NCI-H774 (cell line): Measurements from ENCODE around the gene INTS3.
"Not testable (repeated sequence)": the region's sequence is repeated elsewhere in the genome, so short reads cannot be mapped to it uniquely, and the experiment has no call there.

Experiments
- DNase-seq: peaks from one replicate; lab custom pipeline; 2025; lab: John Stamatoyannopoulos, UW

Gene INTS3

DNA sequence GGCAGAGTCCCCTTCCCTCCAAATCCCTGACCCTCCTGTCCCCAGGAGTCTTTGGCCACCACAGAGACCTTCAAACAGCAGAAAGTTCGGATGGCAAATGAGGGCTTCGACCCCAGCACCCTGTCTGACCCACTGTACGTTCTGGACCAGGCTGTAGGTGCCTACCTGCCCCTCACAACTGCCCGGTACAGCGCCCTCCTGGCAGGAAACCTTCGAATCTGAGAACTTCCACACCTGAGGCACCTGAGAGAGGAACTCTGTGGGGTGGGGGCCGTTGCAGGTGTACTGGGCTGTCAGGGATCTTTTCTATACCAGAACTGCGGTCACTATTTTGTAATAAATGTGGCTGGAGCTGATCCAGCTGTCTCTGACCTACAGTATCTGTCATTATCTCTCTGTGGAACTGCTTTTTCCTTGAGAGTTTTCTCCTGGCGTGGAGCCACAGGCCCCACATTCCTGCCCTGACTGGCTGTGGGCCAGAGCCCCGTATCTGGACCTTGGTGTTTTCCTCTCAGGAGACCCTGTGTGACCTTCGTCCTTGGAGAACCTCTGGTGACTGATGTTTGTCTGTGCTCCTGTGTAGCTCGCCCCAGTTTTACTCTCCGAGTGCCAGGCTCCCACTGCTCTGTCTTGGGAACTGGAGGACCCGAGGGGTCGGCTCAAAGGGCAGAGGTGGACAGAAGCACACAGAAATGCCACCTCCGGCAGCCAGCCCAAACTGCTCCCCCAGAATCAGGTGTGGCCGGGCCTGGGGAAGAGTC lies 52.1 kb downstream of the INTS3 start:
- no peak for DNase-seq

DNA sequence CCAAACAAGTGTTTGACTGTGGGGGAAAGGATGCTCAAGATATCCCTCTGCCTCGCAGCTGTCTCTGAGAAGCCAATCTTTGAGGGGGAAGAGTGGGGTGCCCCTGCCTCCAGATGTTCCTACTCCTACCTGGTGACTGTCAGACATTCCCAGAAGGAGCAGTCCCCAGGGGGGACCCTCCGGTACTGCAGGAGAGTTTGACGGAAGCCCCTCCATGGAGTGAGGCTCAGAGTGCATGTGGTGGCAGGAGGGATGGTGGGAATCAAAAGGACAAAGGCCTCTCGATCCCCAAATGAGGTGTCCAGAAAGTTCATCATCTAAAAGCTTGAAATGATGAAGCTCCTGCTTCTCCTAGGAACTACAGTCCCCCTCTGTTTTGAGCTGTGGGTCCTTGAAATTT lies 52.7 kb downstream of the INTS3 start:
- DNase-seq, result no peak

DNA sequence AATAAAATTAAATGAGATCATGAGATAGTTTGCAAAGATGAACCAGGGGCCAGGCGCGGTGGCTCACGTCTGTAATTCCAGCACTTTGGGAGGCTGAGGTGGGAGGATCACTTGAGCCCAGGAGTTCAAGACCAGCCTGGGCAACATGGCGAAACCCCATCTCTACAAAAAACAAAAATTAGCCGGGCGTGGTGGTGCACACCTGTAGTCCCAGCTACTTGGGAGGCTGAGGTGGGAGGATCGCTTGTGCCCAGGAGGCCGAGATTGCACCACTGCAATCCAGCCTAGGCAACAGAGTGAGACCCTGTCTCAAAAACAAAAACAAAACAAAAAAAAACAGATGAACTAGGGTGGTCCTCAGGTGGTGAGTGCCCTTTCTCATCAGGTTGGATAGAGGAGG lies 54.8 kb downstream of the INTS3 start:
- DNase-seq, result not testable (repeated sequence)

DNA sequence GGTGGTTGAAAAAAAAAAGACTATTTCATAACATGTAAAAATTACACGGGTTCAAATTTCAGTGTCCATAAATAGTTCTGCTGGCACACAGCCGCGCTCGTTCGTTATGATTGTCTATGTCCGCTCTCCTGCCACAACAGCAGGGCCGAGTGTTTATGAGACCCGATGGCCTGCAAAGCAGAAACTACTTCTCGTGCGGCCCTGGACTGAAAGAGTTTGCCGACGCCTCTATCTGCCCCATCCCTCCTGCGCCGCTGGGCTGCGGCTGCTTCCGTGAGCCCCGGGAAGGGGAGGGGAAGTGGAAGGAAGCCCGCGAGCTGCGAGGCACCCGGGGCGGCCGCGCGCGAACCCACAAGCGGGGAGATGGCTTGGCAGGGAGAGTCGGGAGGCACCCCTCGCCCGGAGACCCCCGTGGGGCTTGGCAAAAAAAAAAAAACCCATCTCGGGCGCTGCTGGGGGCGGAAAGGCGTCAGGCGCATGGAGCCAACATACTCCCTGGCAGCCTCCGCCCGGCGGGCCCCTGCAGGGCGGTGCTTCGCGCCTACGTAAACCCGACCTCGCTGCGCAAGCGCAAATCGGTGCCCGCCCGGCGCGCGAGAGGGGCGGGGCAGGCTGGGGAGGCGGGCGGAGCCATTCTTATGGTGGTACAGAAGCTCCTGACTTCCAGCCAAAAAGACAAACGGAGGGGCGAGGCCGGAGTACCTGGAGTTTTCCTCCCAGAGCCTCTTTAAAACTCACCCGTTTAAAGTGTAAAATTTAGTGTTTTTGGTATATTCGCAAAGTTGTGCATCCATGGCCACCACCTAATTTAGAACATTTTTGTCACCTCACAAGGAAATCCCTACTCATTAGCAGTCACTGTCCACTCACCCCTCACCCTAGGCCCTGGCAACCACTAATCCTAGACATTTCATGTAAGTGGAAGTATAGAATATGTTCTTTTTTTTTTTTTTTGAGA lies 55.7 kb downstream of the INTS3 start:
- peak; percentile 94 for DNase-seq

DNA sequence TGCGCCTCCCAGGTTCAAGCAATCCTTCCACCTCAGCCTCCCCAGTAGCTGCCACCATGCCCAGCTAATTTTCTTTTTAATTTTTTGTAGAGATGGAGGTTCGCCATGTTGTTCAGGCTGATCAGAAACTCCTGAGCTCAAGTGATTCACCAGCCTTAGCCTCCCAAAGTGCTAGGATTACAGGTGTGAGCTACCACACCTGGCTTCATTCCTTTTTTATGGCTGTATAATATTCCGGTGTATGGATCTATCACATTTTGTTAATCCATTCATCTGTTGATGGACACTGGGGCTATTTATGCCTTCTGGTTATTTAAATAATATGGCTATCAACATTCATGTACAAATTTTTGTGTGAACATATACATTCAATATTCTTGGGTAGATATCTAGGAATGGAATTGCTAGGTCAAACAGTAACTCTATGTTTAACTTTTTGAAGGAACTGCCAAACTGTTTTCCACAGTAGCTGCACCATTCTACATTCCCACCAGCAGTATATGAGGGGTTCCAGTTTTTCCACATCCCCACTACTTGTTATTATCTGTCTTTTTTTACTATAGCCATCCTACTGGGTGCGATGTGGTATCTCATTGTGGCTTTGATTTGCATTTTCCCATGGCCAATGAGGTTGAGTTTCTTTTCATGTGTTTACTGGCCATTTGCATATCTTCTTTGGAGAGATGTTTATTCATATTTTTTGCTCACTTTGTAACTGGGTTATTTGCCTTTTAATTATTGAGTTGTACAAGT lies 58.4 kb downstream of the INTS3 start:
- no peak for DNase-seq

DNA sequence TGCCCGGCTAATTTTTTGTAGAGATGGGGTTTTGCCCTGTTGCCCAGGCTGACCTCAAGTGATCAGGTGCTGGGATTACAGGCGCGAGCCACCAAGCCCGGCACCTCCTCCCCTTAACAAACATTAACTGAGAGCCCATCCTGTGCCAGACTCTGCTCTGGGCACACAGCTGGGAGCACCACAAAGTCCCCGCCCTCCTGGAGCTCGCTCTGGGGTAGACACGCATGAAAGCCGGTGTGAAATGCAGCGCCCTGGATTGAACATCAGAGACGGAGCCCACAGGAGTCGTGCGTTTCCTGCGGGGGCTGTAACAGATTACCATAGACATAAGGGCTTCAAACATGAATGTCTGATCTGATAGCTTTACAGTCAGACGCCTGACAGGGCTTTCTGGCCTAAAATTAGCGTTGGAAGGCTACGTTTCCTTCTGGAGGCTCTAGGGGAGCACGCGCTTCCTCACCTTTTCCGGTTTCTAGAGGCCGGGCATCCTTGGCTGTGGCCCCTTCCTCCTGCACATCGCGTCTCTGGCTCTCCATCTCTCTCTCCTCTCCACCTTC lies 61.7 kb downstream of the INTS3 start:
- DNase-seq, result no peak

DNA sequence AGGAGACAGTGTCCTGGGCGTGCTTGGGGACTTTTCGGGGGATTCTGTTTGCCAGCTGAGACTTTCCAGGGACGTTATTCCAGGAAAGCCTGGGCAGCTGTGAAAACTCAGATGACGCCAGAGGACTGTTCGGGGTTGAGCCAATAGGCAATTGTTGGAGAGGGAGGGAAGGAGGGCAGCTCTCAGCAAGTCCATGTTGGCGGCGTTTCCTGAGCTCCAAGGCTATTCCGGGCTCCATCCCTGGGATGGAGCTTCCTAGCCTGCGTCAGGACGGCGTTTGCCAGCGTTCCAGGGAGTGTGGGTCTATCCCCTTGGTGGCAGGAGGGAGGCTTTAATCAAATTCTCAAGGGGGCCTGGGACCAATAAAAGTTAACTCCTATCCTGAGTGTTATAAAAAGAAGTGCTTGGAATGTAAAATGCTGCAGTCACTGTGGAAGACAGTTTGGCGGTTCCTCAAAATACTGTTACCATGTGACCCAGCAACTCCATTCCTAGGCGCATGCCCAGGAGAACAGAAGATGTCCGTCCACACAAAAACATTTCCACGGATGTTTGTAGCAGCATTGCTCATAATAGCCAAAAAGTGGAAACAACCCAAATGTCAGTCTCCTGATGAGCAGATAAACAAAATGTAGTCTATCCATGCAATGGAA lies 62.6 kb downstream of the INTS3 start:
- DNase-seq, result peak; percentile 50

DNA sequence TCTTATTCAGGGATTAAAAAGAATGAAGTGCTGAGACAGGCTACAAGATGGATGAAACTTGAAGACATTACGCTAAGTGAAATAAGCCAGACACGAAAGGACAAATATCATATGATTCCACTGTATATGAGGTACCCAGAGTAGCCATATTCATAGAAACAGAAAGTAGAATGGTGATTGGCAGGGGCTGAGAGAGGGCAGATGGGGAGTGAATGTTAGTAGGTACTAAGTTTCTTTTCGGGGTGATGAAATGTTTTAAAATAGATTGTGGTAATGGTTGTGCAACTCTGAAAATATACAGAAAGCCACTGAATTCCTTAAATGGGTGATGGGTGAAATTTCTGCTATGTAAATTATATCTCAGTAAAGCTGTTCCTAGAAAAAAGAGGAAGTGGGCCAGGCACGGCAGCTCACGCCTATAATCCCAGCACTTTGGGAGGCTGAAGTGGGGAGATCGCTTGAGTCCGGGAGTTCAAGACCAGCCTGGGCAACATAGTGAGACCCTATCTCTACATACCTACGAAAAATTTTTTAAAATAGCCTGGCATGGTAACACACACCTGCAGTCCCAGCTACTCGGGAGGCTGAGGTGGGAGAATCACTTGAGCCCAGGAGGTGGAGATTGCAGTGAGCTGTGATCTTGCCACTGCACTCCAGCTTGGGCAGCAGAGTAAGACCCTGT lies 63.3 kb downstream of the INTS3 start:
- DNase-seq, result no peak

DNA sequence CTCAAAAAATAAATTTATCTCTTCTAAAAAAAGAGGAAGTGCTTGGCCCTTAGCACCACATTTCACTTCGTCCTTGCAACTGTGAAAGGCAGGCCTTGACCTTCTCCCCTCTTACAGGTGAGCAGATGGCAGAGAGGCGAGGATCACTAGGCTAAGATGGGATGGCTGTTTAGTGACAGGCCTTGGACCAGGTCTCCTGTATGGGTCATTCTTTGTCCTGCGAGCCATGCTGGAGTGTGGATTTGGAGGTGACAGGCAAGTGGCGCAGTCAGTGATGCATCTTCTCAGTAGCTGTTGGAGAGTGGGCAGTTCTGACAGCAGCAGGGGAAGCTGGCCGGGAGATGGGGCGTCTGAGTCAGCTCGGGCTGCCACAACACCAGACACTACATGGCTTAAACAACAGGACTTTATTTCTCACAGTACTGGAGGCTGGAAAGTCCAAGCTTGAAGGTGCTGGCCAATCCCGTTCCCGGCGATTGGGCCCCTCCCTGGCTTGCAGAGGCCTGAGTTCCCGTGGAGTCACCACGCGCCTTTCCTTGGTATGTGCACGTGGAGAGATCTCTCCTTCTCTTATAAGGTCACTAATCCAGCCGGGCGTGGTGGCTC lies 63.9 kb downstream of the INTS3 start:
- DNase-seq, result no peak

DNA sequence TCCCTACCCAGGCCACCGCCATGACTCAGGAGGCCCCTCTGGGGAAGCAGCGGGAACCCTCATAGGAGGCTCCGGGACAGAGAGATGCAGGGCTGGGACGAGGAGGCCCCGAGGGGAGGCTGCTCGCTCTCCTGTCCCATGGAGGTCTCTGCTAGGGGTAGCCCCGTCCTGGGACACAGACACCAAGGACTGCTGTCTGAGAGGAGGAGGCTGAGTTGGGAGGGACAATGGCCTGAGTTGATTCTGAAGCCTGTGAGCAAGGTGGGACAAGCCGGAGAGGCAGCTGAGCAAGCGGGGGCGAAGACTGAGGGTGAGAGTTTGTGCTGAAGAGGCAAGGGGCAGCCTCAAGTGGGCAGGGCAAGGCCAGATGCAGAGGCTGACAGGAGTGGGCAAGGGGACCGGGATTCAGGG lies 64.8 kb downstream of the INTS3 start:
- no peak for DNase-seq

DNA sequence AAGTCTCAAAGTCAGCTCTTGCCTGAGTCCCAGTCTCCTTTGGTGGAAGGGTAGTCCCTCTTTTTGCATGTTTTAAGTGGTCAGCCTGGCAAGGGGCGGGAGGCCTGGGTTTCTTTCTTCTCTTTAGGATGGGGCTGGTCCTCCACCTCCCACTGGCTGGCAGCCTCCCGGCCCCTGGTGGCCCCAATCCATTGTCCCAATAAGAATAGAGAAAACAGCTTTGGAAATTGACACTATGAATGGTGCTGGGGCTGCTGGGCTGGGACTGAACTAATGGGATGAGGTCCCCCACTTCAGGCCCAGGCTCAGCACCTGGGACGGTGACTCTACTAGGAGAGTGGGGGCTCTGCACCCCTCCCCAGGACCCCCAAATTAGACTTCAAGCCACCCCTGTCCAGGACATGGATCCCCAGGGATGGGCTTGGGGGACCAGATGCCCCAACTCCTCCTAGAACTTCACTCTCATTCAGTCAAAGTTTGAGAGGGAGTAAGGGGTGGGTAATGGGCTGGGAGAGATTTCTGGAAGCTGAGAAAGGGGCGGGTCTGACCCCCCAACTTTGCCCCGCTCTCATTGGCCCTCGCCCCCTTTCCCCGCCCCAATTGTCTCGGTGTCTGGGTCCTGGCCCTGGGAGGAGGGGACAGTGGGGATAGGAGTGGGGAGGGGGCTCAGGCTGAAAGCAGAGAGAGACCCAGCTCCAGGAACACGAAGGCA lies 65.6 kb downstream of the INTS3 start:
- DNase-seq, result no peak

DNA sequence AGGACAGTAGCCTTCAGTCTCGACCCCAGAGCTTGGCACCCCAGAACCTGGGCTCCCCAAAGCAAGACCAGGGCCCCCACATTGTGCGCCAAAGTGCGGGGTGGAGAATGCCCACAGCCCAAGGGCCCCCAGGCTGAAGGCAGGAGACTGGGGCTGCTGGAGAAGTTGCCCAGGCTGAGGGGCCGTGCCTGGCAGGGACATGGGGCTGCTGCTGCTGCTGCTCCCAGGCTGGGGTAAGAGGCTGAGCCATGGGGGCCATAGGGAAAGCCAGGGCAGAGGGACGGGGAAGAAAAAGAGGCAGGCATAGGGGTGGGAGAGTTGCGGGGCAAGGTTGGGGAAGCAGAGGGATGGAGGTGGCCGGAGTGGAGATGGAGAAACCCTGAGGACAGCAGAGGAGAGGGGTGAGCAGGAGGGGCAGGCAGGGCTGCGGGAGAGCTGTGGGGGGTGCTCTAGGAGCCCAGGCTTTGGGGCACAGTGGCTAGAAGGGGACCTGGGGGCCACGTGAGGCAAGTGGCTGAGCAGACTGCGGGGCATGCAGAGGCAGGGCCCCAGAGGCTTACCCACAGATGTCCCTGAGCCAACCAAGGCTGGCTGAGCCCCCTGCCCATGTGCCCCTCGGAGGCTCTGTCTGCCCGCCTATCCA lies 66.2 kb downstream of the INTS3 start:
- no peak for DNase-seq

DNA sequence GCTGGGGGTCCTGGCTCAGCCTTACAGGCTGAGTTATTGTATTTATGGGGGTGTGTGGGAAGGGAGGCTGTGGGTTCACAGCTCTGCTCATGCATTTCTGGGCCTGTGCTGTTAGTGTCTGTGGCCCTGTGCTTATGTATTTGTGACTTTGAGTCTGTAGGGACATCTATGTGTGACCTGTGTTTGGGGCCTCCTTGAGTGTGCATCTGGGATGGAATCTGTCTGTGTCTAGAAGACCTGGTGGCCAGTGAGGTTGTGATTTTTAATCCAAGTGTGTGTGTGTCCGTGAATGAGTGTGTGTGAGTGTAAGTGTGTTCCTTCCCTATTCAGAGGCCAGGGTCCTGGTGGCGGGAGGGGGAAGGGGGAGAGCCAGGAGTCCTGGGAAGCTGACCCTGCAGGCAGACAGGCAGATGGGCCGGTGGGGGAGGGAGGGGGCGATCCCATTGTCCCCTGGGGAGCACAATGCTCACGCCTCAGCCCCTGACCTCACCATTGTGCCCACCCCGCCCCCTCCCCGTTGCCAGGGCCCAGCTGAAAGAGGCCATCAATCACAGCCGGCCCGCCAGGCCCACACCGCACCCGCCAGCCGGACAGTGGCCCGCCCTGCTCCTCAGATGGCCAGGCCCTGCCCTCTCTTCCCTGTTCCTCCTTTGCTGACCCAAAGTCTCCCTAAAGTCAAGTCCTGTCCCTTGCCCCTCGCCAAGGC lies 66.9 kb downstream of the INTS3 start:
- DNase-seq, result no peak

DNA sequence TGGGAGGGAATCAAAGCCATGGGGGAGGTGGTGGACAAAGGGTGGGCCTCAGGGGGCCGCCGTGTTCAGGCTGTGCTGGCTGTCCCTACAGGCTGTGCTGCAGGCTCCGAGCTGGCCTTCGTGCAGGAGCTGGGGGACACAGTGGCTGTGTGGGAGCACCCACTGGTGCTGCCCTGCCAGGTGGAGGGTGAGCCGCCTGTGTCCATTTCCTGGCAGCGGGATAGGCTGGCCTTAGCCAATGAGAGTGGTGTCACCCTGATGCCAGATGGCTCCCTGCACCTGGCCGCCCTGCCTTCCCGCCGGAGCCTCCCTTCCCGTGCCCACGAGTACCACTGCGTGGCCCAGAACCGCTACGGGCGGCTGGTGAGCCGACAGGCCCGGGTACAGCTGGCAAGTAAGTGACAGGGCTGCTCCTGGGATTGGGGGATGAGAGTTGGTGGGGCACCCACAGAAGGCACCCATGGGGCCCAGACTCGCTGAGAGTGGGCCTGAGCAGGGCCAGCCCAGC lies 67.5 kb downstream of the INTS3 start:
- no peak for DNase-seq

DNA sequence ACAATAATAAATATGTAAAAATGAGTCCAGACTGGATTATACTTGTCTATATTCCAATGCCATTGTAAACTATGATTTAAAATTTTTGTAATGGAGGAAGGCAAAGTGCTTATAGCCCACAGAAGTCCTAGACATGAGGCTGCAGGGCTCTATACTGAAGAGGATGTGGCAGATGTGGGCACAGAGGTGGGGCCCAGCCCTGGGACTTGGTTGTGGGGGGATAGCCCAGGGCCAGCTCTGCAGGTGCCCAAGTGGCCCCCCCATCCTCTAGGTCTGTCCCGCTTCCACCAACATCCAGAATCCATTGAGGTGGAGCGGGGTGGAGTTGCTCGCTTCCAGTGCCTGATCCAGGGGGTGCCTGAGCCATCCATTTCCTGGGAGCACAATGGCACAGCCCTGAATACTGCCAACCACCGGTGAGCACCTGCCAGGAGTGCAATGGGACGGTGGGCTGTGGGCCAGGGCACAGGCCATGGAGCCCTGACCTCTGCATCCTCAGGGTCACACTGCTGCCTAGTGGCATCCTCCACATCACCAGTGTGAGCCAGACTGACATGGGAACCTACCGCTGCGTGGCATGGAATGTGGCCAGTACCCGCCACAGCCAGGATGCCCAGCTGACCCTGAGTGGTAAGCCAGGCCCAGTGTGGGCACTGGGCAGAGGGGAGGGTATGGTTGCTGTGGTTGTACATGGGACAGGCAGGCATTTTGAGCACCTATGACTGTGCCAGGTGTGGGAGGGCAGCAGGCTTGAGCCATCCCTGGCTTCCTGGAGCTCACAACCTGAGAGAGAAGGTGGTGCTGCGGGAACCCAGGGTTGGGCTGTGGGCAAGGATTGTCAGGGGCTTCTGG lies 68.3 kb downstream of the INTS3 start:
- DNase-seq, result no peak

DNA sequence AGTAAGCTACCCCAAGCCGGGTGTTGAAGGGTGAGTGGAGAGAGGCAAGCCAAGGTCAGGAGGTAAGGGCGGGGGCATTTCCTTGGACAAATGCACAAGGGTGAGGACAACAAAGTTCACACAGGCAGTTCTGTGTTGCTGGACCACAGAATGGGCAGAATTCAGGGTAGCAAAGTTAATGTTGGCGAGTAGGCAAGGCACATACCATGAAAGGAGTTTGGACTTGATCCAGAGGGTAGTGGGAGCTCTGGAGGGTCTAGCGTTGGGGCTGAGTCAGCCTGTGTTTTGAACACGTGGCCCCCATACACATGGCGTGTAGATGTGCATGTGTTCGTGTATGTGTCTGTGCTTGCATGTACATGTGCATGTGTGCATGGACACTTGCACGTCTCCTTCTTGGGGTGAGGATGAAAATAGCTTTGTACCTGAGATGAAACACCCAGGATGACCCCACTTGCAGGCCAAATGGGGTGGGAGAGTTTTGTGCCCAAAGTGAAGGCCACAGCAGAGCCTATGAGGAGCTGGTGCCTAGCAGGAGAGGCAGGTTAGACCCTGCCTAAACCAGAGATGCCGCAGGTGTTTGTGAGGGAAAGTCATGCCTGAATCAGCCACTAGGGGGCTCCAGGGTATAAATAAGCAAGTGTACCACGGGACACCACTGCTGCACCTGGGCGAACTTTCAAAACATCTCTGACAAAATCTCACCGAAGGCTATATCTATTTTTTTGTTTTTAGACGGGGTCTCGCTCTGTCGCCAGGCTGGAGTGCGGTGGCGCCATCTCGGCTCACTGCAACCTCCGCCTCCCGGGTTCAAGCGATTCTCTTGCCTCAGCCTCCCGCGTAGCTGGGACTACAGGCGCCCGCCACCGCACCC lies 69.2 kb downstream of the INTS3 start:
- peak; percentile 63 for DNase-seq

DNA sequence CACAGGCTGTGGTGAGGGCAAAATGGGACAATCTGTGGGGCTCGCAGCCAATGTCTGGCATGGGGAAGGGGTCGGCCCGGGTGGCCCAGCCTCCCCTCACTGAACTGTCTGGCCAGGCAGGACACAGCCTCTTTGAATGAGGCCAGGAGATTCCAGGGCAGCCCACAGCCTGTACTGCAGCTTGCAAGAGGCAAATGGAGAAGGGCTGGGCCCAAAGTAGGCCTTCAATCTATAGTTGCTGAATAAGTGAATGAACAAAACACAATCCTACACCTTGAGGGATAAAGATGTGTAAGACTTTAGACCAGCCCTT lies 70.6 kb downstream of the INTS3 start:
- DNase-seq, result no peak
